K562 (cell line): ENCODE data around the gene CELF6. TPM values are rescaled to one million over a fixed set of nuclear protein-coding genes. Genes with fewer than 3 reads are reported as not detected.

Experiments used
- ATAC-seq: fragments of 200-7000 bp; cut with Tn5 transposase; 3 replicates; pipeline ENCODE4 v1.9.1; 2020; ENCODE audit warnings: moderate library complexity
- BruUV-seq: library from RNA; stranded (reverse); fragments of 400-500 nt; replicated peaks from 2 replicates; lab custom pipeline; 2021; lab: Mats Ljungman, UMichigan
- CTCF ChIA-PET: fragments of 300-600 bp; formaldehyde crosslinking; extraction: SDS; loops from one replicate; lab custom pipeline; 2021; ENCODE audit warnings: low intra/inter-chr PET ratio; lab: Yijun Ruan, JAX
- POLR2A ChIA-PET: fragments of 300-600, 350-650 bp; sonication (Branson Sonifier 250); formaldehyde crosslinking; extraction: SDS; loops from one replicate; lab custom pipeline; 2021; ENCODE audit warnings: antibody characterized with exemption, inconsistent platforms; lab: Yijun Ruan, JAX
- DNase-seq, 4 experiments: peaks; one replicate each; pipeline versions ENCODE4 v3.0.0 to v3.0.0-alpha.2; 2011 to 2018; ENCODE audit warnings: low spot score in 3 of 4, mixed read lengths in 3 of 4; ENCODE audit errors: extremely low read depth in 1 of 4
- FAIRE-seq: peaks from 2 replicates; lab custom pipeline; 2011; peaks lifted over from hg19 to GRCh38; lab: Jason Lieb, UNC
- H2AFZ ChIP-seq: 2 replicates; pipeline ENCODE4 v1.6.0; 2011; ENCODE audit warnings: low read depth, low read length, control low read depth, inconsistent platforms
- H3K27ac ChIP-seq: fragments of 200-600 bp; 3 replicates; pipeline ENCODE4 v1.8.0; 2011; ENCODE audit warnings: low read depth, mild to moderate bottlenecking, control low read depth, inconsistent platforms, low read length, moderate library complexity, mixed read lengths; ENCODE audit errors: extremely low read depth
- H3K27me3 ChIP-seq, 2 experiments: fragments of 300-600 bp in 1 of 2; 2 replicates in 1 of 2; 3 replicates in 1 of 2; pipeline versions ENCODE4 v1.6.0 to v1.8.0; 2011; ENCODE audit warnings: inconsistent platforms in 2 of 2, low read length in 2 of 2, mild to moderate bottlenecking in 1 of 2, mixed read lengths in 1 of 2, moderate library complexity in 1 of 2; ENCODE audit not compliant: control insufficient read depth in 2 of 2, insufficient read depth in 2 of 2
- H3K36me3 ChIP-seq: fragments of 300-600 bp; 3 replicates; pipeline ENCODE4 v1.8.0; 2011; ENCODE audit warnings: mild to moderate bottlenecking, low read length, inconsistent platforms; ENCODE audit not compliant: control insufficient read depth, insufficient read depth
- H3K4me1 ChIP-seq, 2 experiments: fragments of 200-600 bp in 1 of 2; replicated peaks in 1 of 2; 2 replicates in 1 of 2; 3 replicates in 1 of 2; pipeline versions ENCODE4 v1.5.1 to v1.8.0; 2011; ENCODE audit warnings: inconsistent platforms in 2 of 2, low read length in 2 of 2, mild to moderate bottlenecking in 1 of 2, mixed read lengths in 1 of 2, moderate library complexity in 1 of 2; ENCODE audit not compliant: control insufficient read depth in 2 of 2, insufficient read depth in 2 of 2
- H3K4me2 ChIP-seq: 2 replicates; pipeline ENCODE4 v1.6.1; 2011; ENCODE audit warnings: low read length, control low read depth, inconsistent platforms, mixed read lengths; ENCODE audit not compliant: insufficient read depth
- H3K4me3 ChIP-seq: fragments of 200-600 bp; sonication (generic), shearing (Covaris generic); 2 replicates; pipeline ENCODE4 v1.5.1; 2016; ENCODE audit warnings: control low read depth, inconsistent platforms
- H3K79me2 ChIP-seq: fragments of 200-600 bp; 3 replicates; pipeline ENCODE4 v1.8.0; 2011; ENCODE audit warnings: low read length, inconsistent platforms; ENCODE audit not compliant: control insufficient read depth, insufficient read depth
- H3K9ac ChIP-seq, 2 experiments: 2 replicates each; pipeline versions ENCODE4 v1.6.0 to v1.6.1; 2011; ENCODE audit warnings: low read depth in 2 of 2, low read length in 2 of 2, control low read depth in 1 of 2, inconsistent platforms in 1 of 2, mild to moderate bottlenecking in 1 of 2, mixed read lengths in 1 of 2; ENCODE audit not compliant: insufficient read depth in 1 of 2
- H3K9me1 ChIP-seq: one replicate; pipeline ENCODE4 v1.6.0; 2011; ENCODE audit warnings: inconsistent platforms, mild to moderate bottlenecking, low read length, moderate library complexity; ENCODE audit not compliant: control insufficient read depth, insufficient read depth
- H3K9me3 ChIP-seq: replicated peaks from 2 replicates; pipeline ENCODE4 v1.5.1; 2011; ENCODE audit warnings: low read depth, low read length, inconsistent platforms; ENCODE audit not compliant: control insufficient read depth, insufficient read depth
- H4K20me1 ChIP-seq: replicated peaks from 2 replicates; pipeline ENCODE4 v1.6.1; 2011; ENCODE audit warnings: low read length, inconsistent platforms, mixed read lengths; ENCODE audit not compliant: control insufficient read depth, insufficient read depth
- ELF4 ChIP-seq: fragments of 450-650 bp; formaldehyde crosslinking; IDR thresholded peaks from 2 replicates; pipeline ENCODE4 v1.4.0; 2022; ENCODE audit warnings: missing genetic modification characterization
- FOXA3 ChIP-seq, 2 experiments: fragments of 450-650 bp in 1 of 2; sonication (generic) in 1 of 2; formaldehyde crosslinking; IDR thresholded peaks in 1 of 2; conservative IDR thresholded peaks in 1 of 2; 2 replicates each; pipeline versions ENCODE4 v1.4.0 to v1.8.0; 2020 to 2022; ENCODE audit warnings: mild to moderate bottlenecking in 2 of 2, missing genetic modification reagents in 1 of 2
- FOXK2 ChIP-seq, 2 experiments: fragments of 450-650 bp; IDR thresholded peaks in 1 of 2; conservative IDR thresholded peaks in 1 of 2; 2 replicates each; pipeline ENCODE4 v1.6.1; 2016; ENCODE audit warnings: low read depth in 2 of 2, mild to moderate bottlenecking in 1 of 2
- HEY1 ChIP-seq: fragments of 250-450 bp; sonication (Bioruptor Pico); IDR thresholded peaks from 2 replicates; pipeline ENCODE4 v1.5.0; 2020; ENCODE audit warnings: mild to moderate bottlenecking, moderate library complexity, borderline replicate concordance
- ZNF431 ChIP-seq: sonication (generic); formaldehyde crosslinking; IDR thresholded peaks from 2 replicates; pipeline ENCODE4 v1.8.0; 2022; ENCODE audit warnings: mild to moderate bottlenecking, missing genetic modification reagents
- ZNF766 ChIP-seq: fragments of 200-800 bp; sonication (Bioruptor generic); conservative IDR thresholded peaks from 2 replicates; pipeline ENCODE4 v1.6.1; 2016; ENCODE audit warnings: missing genetic modification characterization, missing compliant biosample characterization
- WGBS: fragments of 100-300 bp; shearing (Covaris generic); methylation state at CpG from one replicate; pipeline ENCODE4 v1.1.6; 2016; ENCODE audit warnings: low coverage, mixed read lengths; ENCODE audit not compliant: insufficient coverage; ENCODE audit errors: missing lambda C conversion rate; 5-methylcytosine and 5-hydroxymethylcytosine counted together
- in situ Hi-C: fragments of 300-500 bp; cut with MboI; formaldehyde crosslinking; loops from 4 replicates; pipeline ENCODE4 v1.15.0; 2018; ENCODE audit warnings: inconsistent platforms, mixed read lengths
- intact Hi-C: fragments of 100-400 bp; cut with micrococcal nuclease; formaldehyde crosslinking; loops from 2 replicates; pipeline ENCODE4 v1.14.2; 2022
- polyA plus RNA-seq, 8 experiments: library from polyadenylated mRNA; depleted of rRNA in 4 of 8; stranded (reverse) in 5 of 8; unstranded in 3 of 8; fragments of >200 nt; fragmentation: Nextera tagmentation in 2 of 8; fragmentation: Illumina TruSeq in 1 of 8; extraction: Ambion mirVana in 2 of 8; extraction: Trizol in 1 of 8; gene quantifications; 2 replicates each; pipeline versions ENCODE4 v1.2.1 to v1.2.3, GENCODE V29; 2011 to 2014; ENCODE audit warnings: inconsistent platforms in 1 of 8, missing spikeins in 1 of 8
- total RNA-seq, 7 experiments: library from RNA; depleted of rRNA in 6 of 7; stranded (reverse); fragments of >200 nt in 6 of 7; fragmentation: Illumina TruSeq in 2 of 7; extraction: Trizol in 2 of 7; gene quantifications; 2 replicates each; pipeline versions ENCODE4 v1.2.1 to v1.2.3, GENCODE V29; 2011 to 2021; ENCODE audit warnings: low replicate concordance in 1 of 7

CELF6 gene
- total and polyA plus RNA-seq, 9 of the 15 experiments (the other 6 are each of a cell fraction or from before 2014, with no cell fraction given): 0.01 to 0.11 TPM; not detected in 7

- BruUV-seq: no TSS peak
- no peak for FAIRE-seq
- DNase-seq: peak in 2 of 4 experiments; percentile 23 to 34
- Histone ChIP-seq H3K4me3 (no peak overlapping the region), H2AFZ (no peak overlapping the region), H3K4me1 (peaks cover 0 to 11% of the 10 kb centered on the region in 2 experiments; a peak in 3 of 5 replicates), H3K36me3 (no peaks in the 10 kb centered on the region), H3K9me1 (no peaks in the 10 kb centered on the region), H4K20me1 (peaks cover 6% of the 10 kb centered on the region), H3K79me2 (no peaks in the 10 kb centered on the region), H3K9ac (no peak overlapping the region), H3K9me3 (no peaks in the 10 kb centered on the region), H3K27ac (no peak overlapping the region), H3K27me3 (no peaks in the 10 kb centered on the region; a peak in 1 of 5 replicates), H3K4me2 (no peak overlapping the region)
- TF ChIP-seq ELF4 (CRISPR knock-in tag): 0 out of 2 replicates have a peak, but pooled peaks have one; percentile 26
- TF ChIP-seq ZNF766 (CRISPR knock-in tag): peak; percentile 54; the same call in 1 of the 2 replicates
- TF ChIP-seq ZNF431 (CRISPR knock-in tag): no peak
- TF ChIP-seq FOXA3 (CRISPR knock-in tag; conservative IDR thresholded peaks at IDR 0.05 in 1 of 2, IDR thresholded peaks at IDR 0.05 in 1 of 2): peak in 1 of 2 experiments; percentile 60; a peak in 1 of 4 replicates
- peak; percentile 74 to 75; a peak in 2 of 4 replicates for TF ChIP-seq FOXK2 (conservative IDR thresholded peaks at IDR 0.05 in 1 of 2, IDR thresholded peaks at IDR 0.05 in 1 of 2; ENCODE audit: low read depth in 2 of 2)
- no peak for TF ChIP-seq HEY1 (CRISPR knock-in tag)
- POLR2A ChIA-PET: interaction anchor here (1.1 kb wide), 1 partner anchor 14 kb away, joined by 3 read pairs; no protein-coding TSS in a partner anchor
- WGBS: 0% methylated on average over 1 of the region's 2 CpGs
- ATAC-seq: no peak
- intact Hi-C loops: loop anchor here (10.0 kb wide), 1 partner anchor 266 kb away; no protein-coding TSS in a partner anchor
- in situ Hi-C loops: loop anchor here (25.0 kb wide), 3 partner anchors 769 to 1769 kb away; partner anchors contain the start of gene GOLGA6A
- CTCF ChIA-PET: interaction anchor here (0.7 kb wide), 1 partner anchor 44 kb away, joined by 3 read pairs; no protein-coding TSS in a partner anchor
Observed at GRCh38 chr15:72318408-72318942, 1.5 kb downstream of the CELF6 start.
